Embryonic facial prominence (tissue), 1 donor: ENCODE measurements around the gene KRTAP5-9.
"Not testable (repeated sequence)": the region's sequence is repeated elsewhere in the genome, so short reads cannot be mapped to it uniquely, and the experiment has no call there.

Source experiments
- DNase-seq: peaks from one replicate; pipeline ENCODE4 v3.0.0-alpha.2; 2016; ENCODE audit errors: extremely low spot score

KRTAP5-9 gene

DNA sequence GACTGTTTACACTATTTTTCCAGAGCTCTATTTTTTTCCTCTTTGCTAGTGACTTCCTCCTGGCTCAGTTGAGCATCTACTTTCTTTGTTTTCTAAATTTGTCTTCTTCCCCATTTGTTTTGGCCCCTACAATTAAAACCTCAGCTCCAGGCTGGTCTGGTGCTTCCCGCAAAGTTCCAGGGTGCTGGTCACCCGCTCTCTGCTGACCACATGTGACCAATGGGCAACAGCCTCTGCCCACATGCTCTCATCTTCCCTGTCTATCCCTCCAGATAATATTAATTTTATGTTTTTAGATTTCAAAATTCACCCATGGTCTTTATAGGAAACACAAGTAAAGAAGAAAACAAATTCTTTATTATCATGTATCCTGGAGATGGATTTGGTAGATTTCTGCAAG is 34.7 kb downstream of the KRTAP5-9 start:
- not testable (repeated sequence) for DNase-seq

GRCh38 chr11:71585673-71586072 is 37.5 kb downstream of the KRTAP5-9 start:
- not testable (repeated sequence) for DNase-seq

DNA sequence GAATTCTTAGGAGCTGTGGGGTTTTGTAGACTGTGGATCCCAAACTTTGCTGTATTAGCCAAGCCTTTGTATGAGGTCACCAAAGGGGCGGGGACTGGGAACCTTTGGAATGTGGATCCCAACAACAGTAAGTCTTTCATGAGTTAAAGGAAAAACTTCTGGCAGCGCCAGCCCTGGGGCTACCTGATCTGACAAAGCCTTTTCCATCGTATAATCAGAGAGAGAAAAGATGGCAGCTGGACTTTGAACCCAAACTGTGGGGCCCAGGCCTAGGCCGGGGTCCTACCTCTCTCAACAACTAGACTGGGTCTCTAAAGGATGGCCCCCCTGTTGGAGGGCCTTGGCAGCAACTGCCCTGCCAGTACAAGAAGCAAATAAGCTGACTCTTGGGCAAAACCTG is 40.1 kb downstream of the KRTAP5-9 start:
- DNase-seq = not testable (repeated sequence)

DNA sequence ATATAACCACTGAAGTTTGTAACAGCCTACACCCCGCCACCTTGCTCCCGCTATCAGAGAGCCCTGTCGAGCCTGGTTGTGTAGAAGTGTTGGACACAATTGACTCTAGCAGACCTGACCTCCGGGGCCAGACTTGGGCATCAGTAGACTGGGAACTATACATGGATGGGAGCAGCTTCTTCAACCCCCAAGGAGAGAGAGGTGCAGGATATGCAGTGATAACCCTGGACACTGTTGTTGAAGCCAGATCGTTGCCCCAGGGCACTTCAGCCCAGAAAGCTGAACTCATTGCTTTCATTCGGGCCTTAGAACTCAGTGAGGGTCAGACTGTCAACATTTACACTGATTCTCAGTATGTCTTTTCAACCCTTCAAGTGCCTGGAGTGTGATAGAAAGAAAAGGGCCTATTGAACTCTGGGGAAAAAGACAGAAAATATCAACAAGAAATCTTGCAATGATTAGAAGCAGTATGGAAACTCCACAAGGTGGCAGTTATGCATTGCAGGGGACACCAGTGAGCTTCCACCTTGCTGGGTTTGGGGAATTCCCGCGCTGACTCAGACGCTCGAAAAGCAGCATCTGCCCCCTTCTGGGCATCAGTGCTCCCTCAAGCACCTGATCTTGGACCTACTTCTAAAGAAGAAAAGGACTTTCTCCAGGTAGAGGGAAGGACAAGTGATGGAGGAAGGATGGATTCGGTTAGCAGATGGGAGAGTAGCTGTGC is 40.8 kb downstream of the KRTAP5-9 start:
- DNase-seq = not testable (repeated sequence)

GRCh38 chr11:71589546-71589920 is 41.3 kb downstream of the KRTAP5-9 start:
- not testable (repeated sequence) for DNase-seq
